SJSA1 (cell line): Measurements from ENCODE around the gene RAP1GAP2. TPM values are rescaled to one million over a fixed set of nuclear protein-coding genes. Genes with fewer than 3 reads are reported as not detected.
A peak's percentile ranks its signal among the peaks of the same experiment; 100 is the strongest.

Experiments used
- DNase-seq, 2 experiments: peaks; one replicate each; pipeline ENCODE4 v3.0.0-alpha.2; 2015 to 2020; ENCODE audit warnings: low spot score in 2 of 2, low read depth in 1 of 2
- H3K27ac ChIP-seq: fragments of 250-450 bp; sonication (Bioruptor Pico); 2 replicates; pipeline ENCODE4 v1.5.1; 2020; ENCODE audit warnings: mild to moderate bottlenecking, moderate library complexity
- H3K27me3 ChIP-seq: fragments of 250-450 bp; sonication (Bioruptor Pico); replicated peaks from 2 replicates; pipeline ENCODE4 v1.5.1; 2020; ENCODE audit warnings: mild to moderate bottlenecking, moderate library complexity
- H3K36me3 ChIP-seq: fragments of 250-450 bp; sonication (Bioruptor Pico); 2 replicates; pipeline ENCODE4 v1.5.1; 2020; ENCODE audit warnings: mild to moderate bottlenecking
- H3K4me1 ChIP-seq: fragments of 250-450 bp; sonication (Bioruptor Pico); replicated peaks from 2 replicates; pipeline ENCODE4 v1.6.1; 2021; ENCODE audit warnings: mild to moderate bottlenecking
- H3K4me3 ChIP-seq: fragments of 250-450 bp; sonication (Bioruptor Pico); 2 replicates; pipeline ENCODE4 v1.5.1; 2020; ENCODE audit warnings: mild to moderate bottlenecking
- H3K9me3 ChIP-seq: fragments of 250-450 bp; sonication (Bioruptor Pico); replicated peaks from 2 replicates; pipeline ENCODE4 v1.5.1; 2020; ENCODE audit warnings: mild to moderate bottlenecking
- total RNA-seq: library from RNA; depleted of rRNA; stranded (reverse); fragments of >200 nt; shearing (Covaris generic); gene quantifications from 2 replicates; pipeline ENCODE4 v1.2.3, GENCODE V29; 2014

Gene RAP1GAP2
- total RNA-seq, 1 experiment from 2014 or later, result 2.9 TPM

DNA sequence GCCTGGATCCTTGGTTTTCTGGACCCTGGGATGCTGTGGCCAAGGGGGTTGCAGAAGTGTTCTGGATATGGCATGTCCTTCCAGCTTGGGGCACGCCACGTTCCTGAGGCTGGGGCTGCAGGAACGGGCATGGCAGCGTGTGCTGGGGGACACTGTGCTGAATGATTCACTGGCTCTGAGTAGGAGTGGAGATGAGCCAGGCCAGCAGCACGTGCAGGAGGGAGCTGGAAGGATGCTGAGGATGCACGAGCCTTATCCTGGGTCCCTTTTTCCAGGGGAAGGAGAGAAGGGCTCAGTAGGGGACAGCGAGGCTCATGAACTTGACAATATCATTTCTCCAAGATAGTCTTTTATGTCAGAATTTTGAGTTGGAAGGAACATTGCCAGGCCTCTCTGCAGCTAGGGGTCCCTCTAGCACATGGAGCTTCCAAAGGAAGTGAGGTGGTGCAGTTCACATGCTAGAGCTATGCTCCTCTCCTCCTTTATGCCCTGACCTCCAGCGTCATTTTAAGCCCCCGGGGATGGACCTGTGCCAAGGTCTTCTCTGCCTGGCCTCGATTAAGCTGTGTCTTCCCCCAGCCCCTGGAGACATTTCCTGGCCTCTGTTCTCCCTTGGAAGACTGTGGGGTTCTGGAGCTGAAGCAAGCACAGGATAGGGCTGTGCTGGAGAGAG lies 141.2 kb downstream of the RAP1GAP2 start:
- no peak for DNase-seq
- Histone ChIP-seq H3K27me3 (no peaks in the 10 kb centered on the region), H3K27ac (no peak overlapping the region), H3K9me3 (no peaks in the 10 kb centered on the region), H3K4me1 (no peaks in the 10 kb centered on the region; the same call in 1 of the 2 replicates), H3K36me3 (no peaks in the 10 kb centered on the region), H3K4me3 (no peak overlapping the region)

DNA sequence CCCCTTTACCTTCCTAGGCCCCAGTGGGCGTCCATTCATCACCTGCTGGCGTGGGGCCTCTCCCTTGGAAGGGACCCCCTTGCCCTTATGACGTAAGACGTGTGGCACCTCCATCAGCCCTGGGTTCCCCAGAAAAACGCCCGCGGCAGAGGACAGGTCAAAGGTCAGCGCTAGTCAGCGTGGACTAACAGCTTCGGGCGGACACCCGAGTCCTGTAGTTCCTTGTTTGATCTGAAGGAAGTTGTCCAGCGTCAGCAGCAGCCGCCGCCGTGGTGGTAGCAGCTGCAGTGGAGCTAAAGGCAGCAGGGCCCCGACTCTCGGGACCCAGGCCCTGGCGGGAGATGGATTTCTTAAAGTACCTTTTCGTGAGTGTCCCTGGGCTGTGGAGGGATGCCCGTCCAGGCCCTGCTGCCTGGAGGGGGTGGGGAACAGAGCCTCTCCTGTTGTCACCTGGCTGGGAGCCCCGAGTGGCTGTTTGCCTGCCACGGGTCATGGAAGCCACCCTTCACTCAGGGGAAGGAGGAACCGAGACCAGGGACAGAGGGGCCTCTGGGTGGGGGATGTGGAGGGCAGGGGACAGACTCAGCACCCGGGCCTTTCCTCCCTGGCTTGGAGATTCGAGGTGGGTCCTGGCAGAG lies 143.6 kb downstream of the RAP1GAP2 start:
- H3K4me3 ChIP-seq, result no peak overlapping the region
- H3K36me3 ChIP-seq, result no peaks in the 10 kb centered on the region
- no peaks in the 10 kb centered on the region for H3K9me3 ChIP-seq
- no peaks in the 10 kb centered on the region for H3K27me3 ChIP-seq
- DNase-seq, result no peak
- H3K27ac ChIP-seq, result no peak overlapping the region
- no peaks in the 10 kb centered on the region; the same call in 1 of the 2 replicates for H3K4me1 ChIP-seq

DNA sequence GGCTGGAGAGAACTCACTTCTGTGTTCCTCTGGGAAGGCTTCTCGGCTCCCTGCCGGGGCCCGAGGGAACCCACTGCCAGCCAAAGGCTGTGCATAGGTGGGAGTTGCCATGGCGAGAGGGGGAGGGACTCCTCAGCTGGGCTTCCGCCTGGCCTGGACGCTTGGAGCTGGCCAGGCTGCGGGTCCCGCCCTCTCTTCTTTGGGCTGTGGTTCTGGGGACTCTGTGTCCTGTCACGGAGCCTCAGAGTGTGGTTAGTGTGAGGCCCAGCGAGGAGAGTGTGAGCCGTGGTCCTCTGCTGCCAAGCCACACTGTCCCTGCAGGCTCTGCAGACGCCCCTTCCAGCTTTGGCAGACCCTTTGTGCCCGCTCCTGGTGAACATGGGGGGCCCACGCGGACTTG lies 144.1 kb downstream of the RAP1GAP2 start:
- no peaks in the 10 kb centered on the region for H3K9me3 ChIP-seq
- no peak for DNase-seq
- no peak overlapping the region for H3K27ac ChIP-seq
- no peak overlapping the region for H3K4me3 ChIP-seq
- no peaks in the 10 kb centered on the region for H3K27me3 ChIP-seq
- no peaks in the 10 kb centered on the region for H3K36me3 ChIP-seq
- H3K4me1 ChIP-seq, result no peaks in the 10 kb centered on the region; the same call in 1 of the 2 replicates

DNA sequence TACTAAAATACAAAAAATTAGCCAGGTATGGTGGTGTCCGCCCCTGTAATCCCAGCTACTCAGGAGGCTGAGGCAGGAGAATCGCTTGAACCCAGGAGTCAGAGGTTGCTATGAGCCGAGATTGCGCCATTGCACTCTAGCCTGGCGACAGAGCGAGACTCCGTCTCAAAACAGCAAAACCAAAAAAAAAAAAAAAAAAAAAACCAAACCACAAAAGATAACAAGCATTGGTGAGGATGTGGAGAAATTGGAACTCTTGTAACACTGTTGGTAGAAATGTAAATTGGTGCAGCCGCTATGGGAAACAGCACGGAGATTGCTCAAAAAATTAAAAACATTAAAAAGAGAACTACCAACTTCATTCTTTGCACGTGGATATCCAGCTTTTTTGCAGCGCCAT lies 147.7 kb downstream of the RAP1GAP2 start:
- no peak for DNase-seq
- Histone ChIP-seq H3K9me3 (no peaks in the 10 kb centered on the region), H3K36me3 (no peaks in the 10 kb centered on the region), H3K27me3 (no peaks in the 10 kb centered on the region), H3K27ac (no peak overlapping the region), H3K4me1 (no peaks in the 10 kb centered on the region), H3K4me3 (no peak overlapping the region)

DNA sequence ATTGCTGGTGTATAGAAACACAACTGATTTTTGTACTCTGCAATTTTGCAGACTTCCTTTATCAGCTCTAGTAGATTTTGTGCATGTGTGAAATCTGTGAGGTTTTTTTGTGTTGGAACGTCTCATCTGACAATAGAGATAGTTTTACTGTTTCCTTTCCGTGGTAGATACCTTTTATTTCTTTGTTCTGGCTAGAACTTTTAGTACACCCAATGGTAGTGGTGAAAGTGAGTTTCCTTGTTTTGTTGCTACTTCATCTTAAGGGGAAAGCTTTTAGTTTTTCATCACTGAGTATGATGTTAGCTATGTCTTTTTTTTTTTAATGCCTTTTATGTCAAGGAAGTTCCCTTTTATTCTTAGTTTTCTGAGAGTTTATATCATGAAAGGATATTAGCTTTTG lies 149.1 kb downstream of the RAP1GAP2 start:
- Histone ChIP-seq H3K4me1 (no peaks in the 10 kb centered on the region), H3K9me3 (no peaks in the 10 kb centered on the region), H3K36me3 (no peaks in the 10 kb centered on the region), H3K27ac (no peak overlapping the region), H3K4me3 (no peak overlapping the region), H3K27me3 (no peaks in the 10 kb centered on the region)
- no peak for DNase-seq

DNA sequence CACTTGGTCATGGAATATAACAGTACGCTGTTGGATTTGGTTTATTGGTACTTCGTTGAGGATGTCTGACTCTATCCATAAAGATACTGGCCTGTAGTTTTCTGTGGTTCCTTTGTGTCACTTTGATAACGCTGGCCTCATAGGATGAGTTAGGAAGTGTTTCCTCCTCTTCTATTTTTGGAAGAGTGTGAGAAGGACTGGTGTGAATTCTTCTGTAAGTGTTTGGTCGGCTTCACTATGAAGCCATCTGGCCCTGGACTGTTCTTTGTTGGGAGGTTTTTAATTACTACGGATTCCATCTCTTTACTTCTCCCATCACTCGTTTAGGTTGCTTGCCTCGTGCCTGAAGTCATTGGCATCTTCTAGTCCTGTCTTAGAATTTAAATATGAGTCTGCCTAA lies 149.9 kb downstream of the RAP1GAP2 start:
- H3K36me3 ChIP-seq, result no peaks in the 10 kb centered on the region
- DNase-seq, result no peak
- no peak overlapping the region for H3K4me3 ChIP-seq
- no peaks in the 10 kb centered on the region for H3K9me3 ChIP-seq
- H3K27ac ChIP-seq, result no peak overlapping the region
- H3K27me3 ChIP-seq, result no peaks in the 10 kb centered on the region
- no peaks in the 10 kb centered on the region for H3K4me1 ChIP-seq

DNA sequence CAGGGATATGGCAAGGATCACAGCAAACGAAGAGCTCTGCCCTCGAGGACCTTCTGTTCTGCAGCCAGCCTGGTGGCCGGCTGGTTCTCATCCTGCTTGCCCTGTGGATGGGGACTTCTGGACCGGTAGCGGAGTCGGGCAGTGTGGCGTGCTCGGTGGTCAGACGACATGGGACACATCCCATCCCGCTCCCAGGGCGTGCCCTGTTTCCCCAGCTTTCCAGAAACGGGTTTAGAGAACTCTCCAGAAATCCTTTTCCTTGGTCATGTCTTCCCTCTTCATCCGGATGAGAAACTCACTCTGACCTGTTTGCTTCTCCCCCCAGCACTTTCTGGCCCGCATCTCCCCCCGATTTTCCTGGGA lies 151.3 kb downstream of the RAP1GAP2 start:
- no peak overlapping the region for H3K27ac ChIP-seq
- H3K36me3 ChIP-seq, result no peaks in the 10 kb centered on the region
- DNase-seq, result no peak
- H3K4me1 ChIP-seq, result peaks cover 7% of the 10 kb centered on the region
- no peaks in the 10 kb centered on the region for H3K27me3 ChIP-seq
- H3K9me3 ChIP-seq, result no peaks in the 10 kb centered on the region
- H3K4me3 ChIP-seq, result no peak overlapping the region

DNA sequence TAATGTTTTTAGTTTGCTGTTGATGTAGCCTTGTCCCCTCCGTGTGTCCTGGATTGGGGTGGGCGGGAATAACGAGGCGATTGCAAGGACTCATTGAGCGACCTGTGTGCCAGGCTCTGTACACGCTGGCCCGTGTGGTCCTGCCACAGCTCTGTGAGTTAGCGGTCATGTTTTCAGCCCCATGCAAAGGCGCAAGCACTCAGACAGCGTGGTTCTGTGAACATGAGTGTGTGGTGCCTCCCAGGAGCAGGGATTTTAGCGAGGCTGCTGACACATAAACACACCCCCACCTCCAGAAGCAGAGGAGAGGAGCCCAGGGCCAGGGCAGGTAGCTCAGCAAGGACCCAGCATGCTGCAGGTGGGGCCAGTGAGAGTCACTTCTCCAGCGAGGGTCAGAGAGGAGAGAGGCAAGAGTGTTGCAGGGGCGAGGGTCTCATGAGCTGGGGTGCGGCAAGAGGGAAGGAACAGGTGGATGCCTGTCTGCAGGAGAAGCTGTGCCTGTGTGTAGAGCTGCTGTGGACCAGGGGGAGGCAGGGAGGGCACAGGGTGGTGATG lies 151.8 kb downstream of the RAP1GAP2 start:
- Histone ChIP-seq H3K9me3 (no peaks in the 10 kb centered on the region), H3K4me3 (no peak overlapping the region), H3K27me3 (no peaks in the 10 kb centered on the region), H3K4me1 (peaks cover 7% of the 10 kb centered on the region), H3K27ac (no peak overlapping the region), H3K36me3 (no peaks in the 10 kb centered on the region)
- DNase-seq, result no peak

DNA sequence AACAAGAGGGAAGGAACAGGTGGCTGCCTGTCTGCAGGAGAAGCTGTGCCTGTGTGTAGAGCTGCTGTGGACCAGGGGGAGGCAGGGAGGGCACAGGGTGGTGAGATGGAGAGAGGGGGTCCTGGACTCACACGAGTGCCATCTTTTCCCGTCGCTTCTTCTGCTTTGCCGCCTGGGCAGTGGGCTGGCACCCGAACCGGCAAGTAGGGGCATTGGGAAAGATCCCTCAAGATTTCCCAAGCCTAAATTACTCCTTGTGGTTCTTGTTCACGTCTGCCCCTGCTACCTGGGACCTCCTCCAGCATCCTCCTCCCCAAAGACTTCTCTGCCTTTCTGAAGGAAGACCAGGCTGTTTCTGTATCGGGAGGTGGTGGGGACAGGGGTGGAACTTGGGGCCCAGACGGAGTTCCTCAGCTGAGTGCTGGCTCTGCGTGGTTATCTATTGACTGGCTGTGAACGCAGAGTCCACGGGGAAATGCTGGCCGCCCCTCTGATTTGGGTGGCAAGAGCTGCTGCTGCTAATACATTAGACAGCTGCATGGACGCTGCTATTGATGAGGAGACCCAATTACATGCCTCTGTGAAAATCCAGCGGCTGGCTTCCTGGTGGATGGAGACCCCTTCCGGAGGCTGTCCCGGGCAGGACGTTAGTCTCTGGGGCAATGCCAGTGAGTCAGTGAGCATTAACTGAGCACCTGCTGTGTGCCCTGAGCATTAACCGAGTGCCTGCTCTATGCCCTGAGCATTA lies 152.7 kb downstream of the RAP1GAP2 start:
- peaks cover 7% of the 10 kb centered on the region for H3K4me1 ChIP-seq
- no peaks in the 10 kb centered on the region for H3K36me3 ChIP-seq
- no peak overlapping the region for H3K27ac ChIP-seq
- DNase-seq, result no peak
- no peaks in the 10 kb centered on the region for H3K9me3 ChIP-seq
- H3K27me3 ChIP-seq, result no peaks in the 10 kb centered on the region
- H3K4me3 ChIP-seq, result no peak overlapping the region

DNA sequence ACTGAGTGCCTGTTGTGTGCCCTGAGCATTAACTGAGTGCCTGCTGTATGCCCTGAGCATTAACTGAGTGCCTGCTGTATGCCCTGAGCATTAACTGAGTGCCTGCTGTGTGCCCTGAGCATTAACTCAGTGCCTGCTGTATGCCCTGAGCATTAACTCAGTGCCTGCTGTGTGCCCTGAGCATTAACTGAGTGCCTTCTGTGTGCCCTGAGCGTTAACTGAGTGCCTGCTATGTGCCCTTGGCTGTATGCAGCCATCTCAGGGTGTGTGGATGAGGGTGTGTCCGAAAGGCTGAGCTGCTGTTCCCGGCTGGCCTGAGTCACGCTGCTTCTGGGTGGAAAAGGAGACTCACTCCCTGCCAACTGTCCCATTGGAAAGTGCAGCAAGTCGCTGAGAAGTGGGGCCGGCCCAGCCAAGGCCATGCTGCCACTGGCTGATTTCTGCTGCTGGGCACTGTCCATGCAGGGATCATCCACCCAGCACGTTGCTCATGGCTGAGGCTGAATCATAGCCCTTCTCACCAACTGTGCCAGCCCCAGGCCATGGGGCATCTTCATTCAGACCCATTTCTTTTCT lies 153.3 kb downstream of the RAP1GAP2 start:
- H3K4me1 ChIP-seq, result peaks cover 8% of the 10 kb centered on the region
- no peak overlapping the region for H3K27ac ChIP-seq
- H3K9me3 ChIP-seq, result no peaks in the 10 kb centered on the region
- H3K27me3 ChIP-seq, result no peaks in the 10 kb centered on the region
- H3K36me3 ChIP-seq, result no peaks in the 10 kb centered on the region
- no peak for DNase-seq
- no peak overlapping the region for H3K4me3 ChIP-seq

DNA sequence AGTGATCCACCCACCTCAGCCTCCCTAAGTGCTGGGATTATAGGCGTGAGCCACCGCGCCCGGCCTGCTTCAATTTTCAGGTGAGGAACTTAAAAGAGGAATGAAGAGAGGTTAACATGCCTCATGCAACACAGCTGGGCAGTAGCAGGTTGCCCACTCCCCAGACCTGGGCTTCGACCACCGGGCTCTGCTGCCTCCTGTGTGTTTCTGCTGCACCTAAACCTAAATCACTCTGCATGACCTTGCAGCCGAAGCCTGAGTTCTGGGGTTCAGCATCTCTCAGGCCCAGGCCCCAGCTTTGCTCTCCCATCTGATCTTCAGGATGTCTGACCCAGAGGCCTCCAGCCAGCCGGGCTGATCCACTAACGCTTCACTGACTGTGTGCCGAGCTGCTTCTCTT lies 154.6 kb downstream of the RAP1GAP2 start:
- no peak overlapping the region for H3K4me3 ChIP-seq
- no peaks in the 10 kb centered on the region for H3K9me3 ChIP-seq
- no peaks in the 10 kb centered on the region for H3K27me3 ChIP-seq
- H3K4me1 ChIP-seq, result peaks cover 17% of the 10 kb centered on the region
- H3K27ac ChIP-seq, result no peak overlapping the region
- no peaks in the 10 kb centered on the region for H3K36me3 ChIP-seq
- DNase-seq, result no peak

DNA sequence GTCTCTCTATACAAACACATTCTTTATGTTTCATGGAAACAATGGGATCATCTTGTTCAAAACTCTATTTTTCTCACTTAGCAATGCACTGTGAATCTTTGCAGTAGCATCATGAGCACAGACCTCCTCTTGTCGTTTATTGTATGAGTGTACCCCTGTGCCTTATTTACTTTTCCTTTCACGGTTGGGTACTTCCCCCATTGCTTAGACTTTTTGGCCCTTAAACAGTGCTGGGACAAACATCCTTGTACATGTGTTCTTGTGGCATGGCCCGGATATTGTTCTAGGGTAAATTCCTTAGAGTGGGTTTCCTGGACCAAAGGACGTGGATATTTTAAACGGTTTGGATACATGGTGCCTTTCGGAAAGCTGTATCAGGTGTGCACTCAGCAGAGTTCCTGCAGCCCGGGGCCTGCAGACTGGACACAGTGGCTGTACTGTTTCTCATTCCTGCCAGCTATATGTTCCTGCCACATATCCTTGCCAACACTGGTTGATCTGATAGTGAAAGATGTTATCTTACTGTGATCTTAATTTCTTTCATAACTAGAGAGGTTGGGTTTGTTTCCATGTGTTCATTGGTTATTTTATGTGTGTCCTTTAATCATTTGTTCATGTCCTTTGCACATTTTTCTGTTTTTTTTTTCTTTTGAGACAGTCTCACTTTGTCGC lies 156.1 kb downstream of the RAP1GAP2 start:
- H3K4me1 ChIP-seq, result peaks cover 32% of the 10 kb centered on the region
- DNase-seq, result peak in 1 of 2 experiments; percentile 4
- no peaks in the 10 kb centered on the region for H3K36me3 ChIP-seq
- no peak overlapping the region for H3K4me3 ChIP-seq
- no peaks in the 10 kb centered on the region for H3K27me3 ChIP-seq
- no peaks in the 10 kb centered on the region for H3K9me3 ChIP-seq
- no peak overlapping the region for H3K27ac ChIP-seq

DNA sequence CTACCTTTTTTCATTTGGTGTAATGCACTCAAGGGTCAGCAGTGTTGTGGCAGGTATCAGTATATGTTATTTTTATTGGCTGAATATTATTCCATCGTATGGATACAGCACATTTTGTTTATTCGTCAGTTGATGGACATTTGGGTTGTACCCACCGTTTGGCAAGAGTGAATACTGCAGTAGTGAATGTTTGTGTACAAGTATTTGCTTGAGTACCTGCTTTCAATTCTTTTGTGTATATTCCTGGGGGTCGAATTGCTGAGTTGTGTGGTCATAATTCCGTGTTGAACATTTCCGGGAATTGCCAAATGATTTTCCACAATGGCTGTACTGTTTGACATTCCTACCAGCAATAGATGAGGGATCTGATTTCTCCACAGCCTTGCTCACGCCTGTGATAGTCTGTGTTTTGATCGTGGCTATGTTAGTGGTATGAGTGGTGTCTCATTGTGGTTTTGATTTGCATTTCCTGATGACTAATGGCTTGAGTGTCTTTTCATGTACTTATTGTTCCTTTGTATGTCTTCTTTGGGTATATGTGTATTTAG lies 158.7 kb downstream of the RAP1GAP2 start:
- peak; percentile 84 to 97 for DNase-seq
- Histone ChIP-seq H3K4me3 (no peak overlapping the region), H3K4me1 (peaks cover 58% of the 10 kb centered on the region), H3K27ac (peak overlapping the region; percentile 68), H3K27me3 (no peaks in the 10 kb centered on the region), H3K9me3 (no peaks in the 10 kb centered on the region), H3K36me3 (no peaks in the 10 kb centered on the region)
